Right lobe of liver (tissue), 4 donors: Measurements from ENCODE around the gene TCN2.

Experiments used
- CTCF ChIP-seq, 4 donors: fragments of 200-600 bp in 3 of 4; fragments of 450-650 bp in 1 of 4; IDR thresholded peaks; one replicate each; pipeline versions ENCODE4 v1.5.1 to v1.8.0; 2016 to 2022; ENCODE audit warnings: antibody characterized with exemption in 4 of 4, mild to moderate bottlenecking in 2 of 4
- POLR2A ChIP-seq: fragments of 450-650 bp; IDR thresholded peaks from one replicate; pipeline ENCODE4 v1.6.1; 2017; ENCODE audit warnings: antibody characterized with exemption, mild to moderate bottlenecking
- donor health status: DM: no; HTN: no; CAD: no.
- donor health status: DM: no; HTN: no; CAD: no.
- donor health status: DM: no; HTN: yes; CAD: no.

GRCh38 chr22:30667107-30667493, 60.1 kb downstream of the TCN2 start:
- TF ChIP-seq POLR2A: no peak
- TF ChIP-seq CTCF (IDR thresholded peaks at IDR 0.05): no peak
